ENCODE measurements around the gene TMEM37. TPM values are rescaled to one million over a fixed set of nuclear protein-coding genes. Genes with fewer than 3 reads are reported as not detected.

TMEM37 gene
- total and polyA plus RNA-seq, 9 of the 15 experiments (the other 6 are each of a cell fraction or from before 2014, with no cell fraction given) = 0.03 to 0.64 (median 0.31) TPM; not detected in 1

- no peak for TF ChIP-seq HINFP (tag; conservative IDR thresholded peaks at IDR 0.05; ENCODE audit: low read depth)
- no peak for TF ChIP-seq UBTF (IDR thresholded peaks at IDR 0.05; ENCODE audit: borderline replicate concordance in 1 of 2, low read depth in 2 of 2, low read length in 2 of 2)
- no peak for TF ChIP-seq POLR2G (IDR thresholded peaks at IDR 0.05; ENCODE audit: low read depth, low read length)
- no peak for TF ChIP-seq ZBTB11 (CRISPR knock-in tag; IDR thresholded peaks at IDR 0.05)
- TF ChIP-seq ZBTB5 (IDR thresholded peaks at IDR 0.05) = no peak
- TF ChIP-seq MCM3 (IDR thresholded peaks at IDR 0.05) = no peak
- no peak for TF ChIP-seq ELK3 (CRISPR knock-in tag; IDR thresholded peaks at IDR 0.05)
- TF ChIP-seq ZNF143 (CRISPR knock-in tag; IDR thresholded peaks at IDR 0.05) = no peak
- TF ChIP-seq FUS (optimal IDR thresholded peaks at IDR 0.05; ENCODE audit: low read depth, low read length) = no peak
- TF ChIP-seq GTF2B (IDR thresholded peaks at IDR 0.05; ENCODE audit: extremely low read depth, insufficient read length) = no peak
- TF ChIP-seq KDM2B (CRISPR knock-in tag; IDR thresholded peaks at IDR 0.05) = no peak
- TF ChIP-seq U2AF1 (optimal IDR thresholded peaks at IDR 0.05; ENCODE audit: low read depth, low read length) = no peak
- TF ChIP-seq DDX20 (tag; IDR thresholded peaks at IDR 0.05; ENCODE audit: low read depth) = no peak
- no peak for TF ChIP-seq ZNF551 (CRISPR knock-in tag; IDR thresholded peaks at IDR 0.05)
Measured at GRCh38 chr2:119419065-119419464, 12.6 kb upstream of the TMEM37 start (continued).

Measured in K562 (cell line).